ENCODE measurements around the gene SUGCT. TPM values are rescaled to one million over a fixed set of nuclear protein-coding genes. Genes with fewer than 3 reads are reported as not detected.
"Not testable (repeated sequence)": the region's sequence is repeated elsewhere in the genome, so short reads cannot be mapped to it uniquely, and the experiment has no call there.

The SUGCT gene
- total RNA-seq, 2 donors from 2014 or later, result 0.68 to 2.5 TPM

DNA sequence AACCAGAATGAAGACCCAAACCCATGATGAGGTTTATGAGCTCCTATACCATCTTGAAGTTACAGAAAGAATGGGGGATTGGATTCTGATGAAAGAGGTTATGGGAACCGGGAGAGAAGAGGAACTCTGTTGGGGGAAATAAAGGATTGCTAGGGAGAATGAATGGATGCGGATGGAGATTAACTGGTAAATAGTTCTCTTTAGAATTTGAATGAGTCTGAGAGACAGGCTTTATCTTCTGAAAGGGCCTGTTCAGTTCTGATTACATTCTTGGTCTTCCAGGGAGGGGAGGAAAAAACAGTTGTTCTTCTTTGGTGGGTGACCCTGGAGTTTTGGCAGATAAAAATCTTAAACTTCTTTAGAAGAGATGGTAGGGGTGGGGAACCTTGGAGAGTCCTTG, 13.9 kb downstream of the SUGCT start:
- no peak for ATAC-seq
- H3K9me3 ChIP-seq (ENCODE audit: control insufficient read depth, low read length, poor library complexity, severe bottlenecking), result no peaks in the 10 kb centered on the region
- Mint-ChIP-seq H3K27ac (no peak overlapping the region), H3K4me1 (peaks cover 4% of the 10 kb centered on the region), H3K27me3 (peaks cover 30% of the 10 kb centered on the region), H3K4me3 (no peak overlapping the region), H3K36me3 (ENCODE audit: low read depth) (peaks cover 3% of the 10 kb centered on the region)
- DNase-seq, result no peak

DNA sequence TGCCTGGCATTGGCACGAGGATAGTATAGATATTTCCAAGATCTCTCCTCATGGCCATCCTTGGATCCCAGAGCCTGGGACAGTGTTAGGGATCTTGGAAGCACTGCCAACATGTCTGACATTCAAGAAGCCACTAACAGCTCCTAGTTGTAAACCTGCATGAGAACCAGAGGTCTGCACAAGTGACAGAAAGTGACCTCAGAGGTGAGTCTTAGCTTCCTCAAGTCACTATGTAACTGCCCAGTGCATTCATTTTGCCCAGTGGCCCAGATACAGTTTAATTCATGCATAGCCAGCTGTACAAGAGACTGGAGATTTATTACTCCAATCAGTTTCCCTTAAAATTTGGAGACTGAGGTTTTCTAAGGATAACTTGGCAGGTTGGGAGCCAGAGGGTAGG, 16.7 kb downstream of the SUGCT start:
- Mint-ChIP-seq H3K27me3 (peaks cover 10% of the 10 kb centered on the region), H3K36me3 (ENCODE audit: low read depth) (peaks cover 3% of the 10 kb centered on the region), H3K4me3 (no peak overlapping the region), H3K4me1 (peaks cover 4% of the 10 kb centered on the region), H3K27ac (no peak overlapping the region)
- ATAC-seq (no peak), DNase-seq (no peak)
- no peaks in the 10 kb centered on the region for H3K9me3 ChIP-seq (ENCODE audit: control insufficient read depth, low read length, poor library complexity, severe bottlenecking)

DNA sequence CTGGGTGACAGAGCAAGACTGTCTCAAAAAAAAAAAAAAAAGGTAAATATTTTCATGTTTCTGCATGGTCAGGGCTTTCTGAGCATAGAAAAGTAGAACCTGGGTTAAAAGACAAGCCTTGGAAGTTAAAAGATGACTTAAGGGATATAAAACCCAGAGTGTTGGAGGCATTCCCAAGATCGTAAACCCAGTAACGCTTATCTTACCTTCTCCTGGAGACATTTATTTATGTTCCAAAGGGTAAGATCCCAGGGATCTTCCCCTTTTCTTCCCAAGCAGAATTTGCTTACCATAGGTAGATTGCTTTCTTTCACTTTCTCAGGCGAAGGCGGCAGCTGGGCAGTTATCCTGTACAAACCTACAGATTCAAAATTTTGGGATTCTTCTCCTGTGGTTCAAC, 22.2 kb downstream of the SUGCT start:
- Mint-ChIP-seq H3K4me1 (no peaks in the 10 kb centered on the region), H3K27me3 (peaks cover 4% of the 10 kb centered on the region), H3K36me3 (ENCODE audit: low read depth) (no peaks in the 10 kb centered on the region), H3K4me3 (no peak overlapping the region), H3K27ac (no peak overlapping the region)
- no peaks in the 10 kb centered on the region for H3K9me3 ChIP-seq (ENCODE audit: control insufficient read depth, low read length, poor library complexity, severe bottlenecking)
- ATAC-seq (no peak), DNase-seq (no peak)

GRCh38 chr7:40162516-40162915, 27.7 kb downstream of the SUGCT start:
- H3K27ac Mint-ChIP-seq, result no peak overlapping the region
- peaks cover 4% of the 10 kb centered on the region for H3K27me3 Mint-ChIP-seq
- H3K4me3 Mint-ChIP-seq, result no peak overlapping the region
- H3K4me1 Mint-ChIP-seq, result no peaks in the 10 kb centered on the region
- ATAC-seq (no peak), DNase-seq (no peak)
- H3K9me3 ChIP-seq (ENCODE audit: control insufficient read depth, low read length, poor library complexity, severe bottlenecking), result no peaks in the 10 kb centered on the region
- no peaks in the 10 kb centered on the region for H3K36me3 Mint-ChIP-seq (ENCODE audit: low read depth)

- Mint-ChIP-seq H3K4me3 (no peak overlapping the region), H3K27ac (no peak overlapping the region)
- no peak for ATAC-seq
These were observed 30.4 kb downstream of the SUGCT start for GRCh38 chr7:40165216-40165615.

DNA sequence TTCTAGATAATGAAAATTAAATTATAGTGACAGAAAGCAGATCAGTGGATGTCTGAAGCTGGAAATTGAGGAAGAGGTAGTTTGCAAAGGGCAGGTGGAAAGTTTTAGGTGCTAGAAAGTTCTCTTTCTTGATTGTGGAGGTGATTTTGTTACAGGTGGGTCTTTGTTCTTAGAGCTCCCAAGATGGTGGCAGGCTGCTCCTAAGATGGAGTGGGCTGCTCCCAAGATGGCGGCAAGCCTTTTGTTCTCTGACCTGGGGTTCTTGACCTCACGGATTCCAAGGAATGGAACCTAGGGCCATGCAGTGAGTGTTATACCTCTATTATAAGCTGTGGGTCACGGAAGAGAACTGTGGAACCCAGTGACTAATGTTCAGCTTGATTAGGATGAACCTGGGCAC, 32.5 kb downstream of the SUGCT start:
- DNase-seq, result no peak
- no peaks in the 10 kb centered on the region for H3K36me3 Mint-ChIP-seq (ENCODE audit: low read depth)
- no peaks in the 10 kb centered on the region for H3K4me1 Mint-ChIP-seq
- H3K4me3 Mint-ChIP-seq, result no peak overlapping the region
- H3K27ac Mint-ChIP-seq, result no peak overlapping the region
- peaks cover 23% of the 10 kb centered on the region for H3K27me3 Mint-ChIP-seq
- H3K9me3 ChIP-seq (ENCODE audit: control insufficient read depth, low read length, poor library complexity, severe bottlenecking), result no peaks in the 10 kb centered on the region
- no peak for ATAC-seq

More at GRCh38 chr7:40165216-40165615, 30.4 kb downstream of the SUGCT start:
- Mint-ChIP-seq H3K36me3 (ENCODE audit: low read depth) (no peaks in the 10 kb centered on the region), H3K27me3 (peaks cover 17% of the 10 kb centered on the region), H3K4me1 (no peaks in the 10 kb centered on the region)
- H3K9me3 ChIP-seq (ENCODE audit: control insufficient read depth, low read length, poor library complexity, severe bottlenecking), result no peaks in the 10 kb centered on the region
- DNase-seq, result no peak

GRCh38 chr7:40168266-40168665, 33.5 kb downstream of the SUGCT start:
- H3K4me1 Mint-ChIP-seq; H3K4me3 Mint-ChIP-seq; DNase-seq; ATAC-seq; H3K27ac Mint-ChIP-seq; H3K36me3 Mint-ChIP-seq (ENCODE audit: low read depth); H3K9me3 ChIP-seq (ENCODE audit: control insufficient read depth, low read length, poor library complexity, severe bottlenecking): not testable (repeated sequence)
- H3K27me3 Mint-ChIP-seq, result peaks cover 31% of the 10 kb centered on the region

- ATAC-seq; H3K9me3 ChIP-seq (ENCODE audit: control insufficient read depth, low read length, poor library complexity, severe bottlenecking); H3K4me3 Mint-ChIP-seq; H3K27ac Mint-ChIP-seq; DNase-seq; H3K36me3 Mint-ChIP-seq (ENCODE audit: low read depth); H3K4me1 Mint-ChIP-seq: not testable (repeated sequence)
- peaks cover 40% of the 10 kb centered on the region for H3K27me3 Mint-ChIP-seq
These were observed 38.3 kb downstream of the SUGCT start for GRCh38 chr7:40173121-40173520.

DNA sequence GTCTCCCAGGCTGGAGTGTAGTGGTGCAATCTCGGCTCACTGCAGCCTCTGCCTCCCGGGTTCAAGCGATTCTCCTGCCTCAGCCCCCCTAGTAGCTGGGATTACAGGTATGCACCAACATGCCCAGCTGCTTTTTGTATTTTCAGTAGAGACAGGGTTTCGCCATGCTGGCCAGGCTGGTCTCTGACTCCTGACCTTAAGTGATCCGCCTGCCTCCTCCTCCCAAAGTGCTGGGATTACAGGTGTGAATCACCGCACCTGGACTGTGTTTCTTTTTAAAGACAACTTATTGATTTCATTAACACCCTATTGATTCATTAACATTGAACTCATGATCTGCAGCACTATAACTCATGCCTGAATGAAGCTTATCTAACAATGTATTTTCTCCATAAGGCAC, 40.5 kb downstream of the SUGCT start:
- not testable (repeated sequence) for H3K4me3 Mint-ChIP-seq; H3K36me3 Mint-ChIP-seq (ENCODE audit: low read depth); H3K27ac Mint-ChIP-seq; DNase-seq; H3K4me1 Mint-ChIP-seq; ATAC-seq; H3K9me3 ChIP-seq (ENCODE audit: control insufficient read depth, low read length, poor library complexity, severe bottlenecking)
- peaks cover 27% of the 10 kb centered on the region for H3K27me3 Mint-ChIP-seq

DNA sequence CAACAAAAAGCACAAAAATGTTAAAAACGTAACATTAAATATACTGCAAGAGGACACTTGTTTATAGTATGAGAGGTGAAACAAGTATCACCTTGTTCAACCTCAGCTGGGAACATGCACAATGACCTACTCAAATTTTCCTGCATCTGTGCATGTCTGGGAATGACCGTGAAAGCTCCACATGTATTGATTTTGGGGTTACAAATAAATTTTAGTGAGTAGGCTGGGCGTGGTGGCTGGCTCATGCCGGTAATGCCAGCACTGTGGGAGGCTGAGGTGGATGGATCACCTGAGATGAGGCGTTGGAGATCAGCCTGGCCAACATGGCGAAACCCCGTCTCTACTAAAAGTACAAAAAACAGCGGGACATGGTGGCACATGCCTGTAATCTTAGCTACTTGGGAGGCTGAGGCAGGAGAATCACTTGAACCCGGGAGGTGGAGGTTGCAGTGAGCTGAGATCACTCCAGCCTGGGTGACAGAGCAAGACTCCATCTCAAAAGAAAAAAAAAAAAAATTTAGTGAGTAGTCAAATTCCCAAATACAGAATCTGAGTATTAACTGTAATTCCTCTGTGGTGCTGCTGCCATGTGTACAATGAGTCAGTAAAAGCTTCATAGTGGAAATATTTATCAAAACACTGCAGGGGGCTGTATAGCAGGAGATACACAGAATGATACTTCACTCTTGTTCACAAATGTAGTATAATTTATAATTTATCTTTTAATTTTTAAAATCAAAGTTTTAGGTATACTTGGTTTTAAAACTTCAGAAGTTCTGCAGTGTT, 41.1 kb downstream of the SUGCT start:
- no peak overlapping the region for H3K4me3 Mint-ChIP-seq

GRCh38 chr7:40177071-40177470, 42.3 kb downstream of the SUGCT start:
- Mint-ChIP-seq H3K27me3 (peaks cover 20% of the 10 kb centered on the region), H3K36me3 (ENCODE audit: low read depth) (no peaks in the 10 kb centered on the region), H3K4me3 (no peak overlapping the region), H3K27ac (no peak overlapping the region), H3K4me1 (no peaks in the 10 kb centered on the region)
- DNase-seq, result no peak
- H3K9me3 ChIP-seq (ENCODE audit: control insufficient read depth, low read length, poor library complexity, severe bottlenecking), result no peaks in the 10 kb centered on the region
- ATAC-seq, result no peak

More for the DNA sequence above, 41.1 kb downstream of the SUGCT start:
- no peaks in the 10 kb centered on the region for H3K36me3 Mint-ChIP-seq (ENCODE audit: low read depth)
- ATAC-seq (no peak), DNase-seq (no peak)
- H3K9me3 ChIP-seq (ENCODE audit: control insufficient read depth, low read length, poor library complexity, severe bottlenecking), result no peaks in the 10 kb centered on the region
- H3K27me3 Mint-ChIP-seq, result peaks cover 27% of the 10 kb centered on the region
- H3K27ac Mint-ChIP-seq, result no peak overlapping the region
- no peaks in the 10 kb centered on the region for H3K4me1 Mint-ChIP-seq

DNA sequence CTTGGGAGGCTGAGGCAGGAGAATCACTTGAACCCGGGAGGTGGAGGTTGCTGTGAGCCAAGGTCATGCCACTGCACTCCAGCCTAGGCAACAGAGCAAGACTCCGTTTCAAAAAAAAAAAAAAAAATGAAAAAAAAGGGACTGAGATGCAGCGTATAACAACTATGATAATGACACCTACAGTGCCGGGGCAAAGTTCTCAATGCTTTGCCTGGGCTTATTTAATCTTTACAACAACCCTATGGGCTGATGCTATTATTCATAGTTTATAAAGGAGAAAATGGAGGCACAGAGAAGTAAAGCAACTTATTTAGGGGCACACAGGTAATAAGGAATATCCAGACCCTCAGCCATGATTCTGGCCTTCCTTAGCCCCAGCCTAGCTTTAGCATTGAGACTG, 47.6 kb downstream of the SUGCT start:
- no peaks in the 10 kb centered on the region for H3K9me3 ChIP-seq (ENCODE audit: control insufficient read depth, low read length, poor library complexity, severe bottlenecking)
- Mint-ChIP-seq H3K27me3 (no peaks in the 10 kb centered on the region), H3K4me1 (no peaks in the 10 kb centered on the region), H3K36me3 (ENCODE audit: low read depth) (no peaks in the 10 kb centered on the region), H3K4me3 (no peak overlapping the region), H3K27ac (no peak overlapping the region)
- no peak for DNase-seq
- no peak for ATAC-seq

DNA sequence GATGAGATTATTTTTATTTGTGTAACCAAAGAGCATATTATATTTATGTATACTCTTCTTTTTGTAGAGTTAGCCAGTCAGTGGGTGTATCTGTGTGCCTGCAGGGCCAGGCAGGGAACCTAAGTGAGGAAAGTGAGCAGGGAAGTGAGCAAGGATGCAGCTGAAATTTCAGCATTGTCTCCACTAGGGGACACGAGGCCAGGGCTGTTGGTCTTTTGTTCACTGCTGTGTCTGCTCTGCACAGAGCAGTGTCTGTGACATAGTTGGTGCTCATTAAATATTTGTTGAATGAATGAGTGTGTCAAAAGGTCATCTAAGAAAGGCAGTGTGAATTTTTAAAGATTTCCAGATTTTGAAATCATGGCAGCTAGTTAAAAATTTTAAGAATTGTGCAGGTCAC, 51.8 kb downstream of the SUGCT start:
- no peak overlapping the region for H3K27ac Mint-ChIP-seq
- DNase-seq (no peak), ATAC-seq (no peak)
- H3K4me3 Mint-ChIP-seq, result no peak overlapping the region
- no peaks in the 10 kb centered on the region for H3K9me3 ChIP-seq (ENCODE audit: control insufficient read depth, low read length, poor library complexity, severe bottlenecking)
- no peaks in the 10 kb centered on the region for H3K36me3 Mint-ChIP-seq (ENCODE audit: low read depth)
- no peaks in the 10 kb centered on the region for H3K4me1 Mint-ChIP-seq
- no peaks in the 10 kb centered on the region for H3K27me3 Mint-ChIP-seq

DNA sequence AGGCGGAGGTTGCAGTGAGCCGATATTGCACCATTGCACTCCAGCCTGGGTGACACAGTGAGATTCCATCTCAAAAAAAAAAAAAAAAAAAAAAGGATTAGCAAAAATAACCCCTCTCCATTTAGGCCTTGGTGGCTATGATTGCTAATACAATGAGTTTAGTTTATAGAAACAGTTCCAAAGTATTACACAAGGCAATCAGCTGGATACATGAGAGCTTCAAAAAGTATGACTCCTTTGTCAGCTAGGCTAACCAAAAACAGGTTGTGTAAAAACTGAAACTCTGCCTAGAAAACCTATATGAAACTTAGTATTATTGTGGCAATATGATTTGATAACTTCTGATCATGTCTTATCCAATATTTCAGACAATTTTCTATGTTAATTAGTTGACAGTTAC, 57.2 kb downstream of the SUGCT start:
- no peak overlapping the region for H3K27ac Mint-ChIP-seq
- DNase-seq, result no peak
- no peak overlapping the region for H3K4me3 Mint-ChIP-seq
- H3K4me1 Mint-ChIP-seq, result peaks cover 2% of the 10 kb centered on the region
- H3K9me3 ChIP-seq (ENCODE audit: control insufficient read depth, low read length, poor library complexity, severe bottlenecking), result no peaks in the 10 kb centered on the region
- no peaks in the 10 kb centered on the region for H3K27me3 Mint-ChIP-seq
- H3K36me3 Mint-ChIP-seq (ENCODE audit: low read depth), result no peaks in the 10 kb centered on the region
- no peak for ATAC-seq
